Testis (tissue), 2 donors: ENCODE data around the gene ZNF280B.

ENCODE experiments used
- POLR2A ChIP-seq: fragments of 450-650 bp; IDR thresholded peaks from one replicate; pipeline ENCODE4 v1.6.1; 2017; ENCODE audit warnings: antibody characterized with exemption, mild to moderate bottlenecking, moderate library complexity
- TF ChIP-seq, protein P1 (sequence below), 3 experiments: fragments of 450-650 bp in 2 of 3; fragments of 200-600 bp in 1 of 3; sonication (generic) in 1 of 3; IDR thresholded peaks; one replicate each; pipeline ENCODE4 v1.5.1; 2016 to 2019; ENCODE audit warnings: antibody characterized with exemption in 3 of 3, mild to moderate bottlenecking in 2 of 3, moderate library complexity in 1 of 3

DNA sequence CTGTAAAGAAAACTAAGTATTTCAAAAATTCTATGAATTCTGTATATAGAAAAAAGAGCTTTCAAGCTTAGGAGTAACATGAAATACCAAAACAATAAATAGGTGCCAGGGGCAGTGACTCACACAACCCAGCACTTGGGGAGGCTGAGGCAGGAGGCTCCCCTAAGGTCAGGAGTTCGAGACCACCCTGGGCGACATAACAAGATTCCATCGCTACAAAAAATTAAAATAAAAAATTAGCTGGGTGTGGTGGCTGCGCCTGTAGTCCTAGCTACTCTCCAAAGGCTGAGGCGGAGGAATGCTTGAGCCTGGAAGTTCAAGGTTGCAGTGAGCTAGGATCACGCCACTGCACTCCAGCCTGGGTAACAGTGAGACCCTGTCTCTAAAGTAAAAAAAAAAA is 21.5 kb downstream of the ZNF280B start:
- TF ChIP-seq, protein P1, sequence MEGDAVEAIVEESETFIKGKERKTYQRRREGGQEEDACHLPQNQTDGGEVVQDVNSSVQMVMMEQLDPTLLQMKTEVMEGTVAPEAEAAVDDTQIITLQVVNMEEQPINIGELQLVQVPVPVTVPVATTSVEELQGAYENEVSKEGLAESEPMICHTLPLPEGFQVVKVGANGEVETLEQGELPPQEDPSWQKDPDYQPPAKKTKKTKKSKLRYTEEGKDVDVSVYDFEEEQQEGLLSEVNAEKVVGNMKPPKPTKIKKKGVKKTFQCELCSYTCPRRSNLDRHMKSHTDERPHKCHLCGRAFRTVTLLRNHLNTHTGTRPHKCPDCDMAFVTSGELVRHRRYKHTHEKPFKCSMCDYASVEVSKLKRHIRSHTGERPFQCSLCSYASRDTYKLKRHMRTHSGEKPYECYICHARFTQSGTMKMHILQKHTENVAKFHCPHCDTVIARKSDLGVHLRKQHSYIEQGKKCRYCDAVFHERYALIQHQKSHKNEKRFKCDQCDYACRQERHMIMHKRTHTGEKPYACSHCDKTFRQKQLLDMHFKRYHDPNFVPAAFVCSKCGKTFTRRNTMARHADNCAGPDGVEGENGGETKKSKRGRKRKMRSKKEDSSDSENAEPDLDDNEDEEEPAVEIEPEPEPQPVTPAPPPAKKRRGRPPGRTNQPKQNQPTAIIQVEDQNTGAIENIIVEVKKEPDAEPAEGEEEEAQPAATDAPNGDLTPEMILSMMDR (IDR thresholded peaks at IDR 0.05) = no peak
- TF ChIP-seq POLR2A = no peak
